ENCODE data around the gene DMD. TPM values are rescaled to one million over a fixed set of nuclear protein-coding genes. Genes with fewer than 3 reads are reported as not detected.
"Not testable (repeated sequence)": the region's sequence is repeated elsewhere in the genome, so short reads cannot be mapped to it uniquely, and the experiment has no call there.

Gene DMD
- total RNA-seq, 2 experiments from 2014 or later = 0.20 to 0.47 TPM

- Histone ChIP-seq H3K4me1 (ENCODE audit: insufficient read depth, low read length) (no peaks in the 10 kb centered on the region), H3K36me3 (ENCODE audit: insufficient read depth, low read length) (no peaks in the 10 kb centered on the region), H3K9me3 (ENCODE audit: control insufficient read depth in 1 of 2, insufficient read depth in 1 of 2, low read length in 2 of 2) (no peaks in the 10 kb centered on the region), H3K27ac (ENCODE audit: low read depth in 1 of 2, low read length in 2 of 2) (no peak overlapping the region), H3K4me3 (ENCODE audit: low read length) (no peak overlapping the region), H3K27me3 (ENCODE audit: control insufficient read depth in 1 of 2, insufficient read depth in 2 of 2, low read length in 2 of 2) (no peaks in the 10 kb centered on the region)
- H3K27me3 Mint-ChIP-seq = no peaks in the 10 kb centered on the region
- no peak for TF ChIP-seq CTCF (IDR thresholded peaks at IDR 0.05)
- intact Hi-C loops (cut with DNase I, micrococcal nuclease) = no loop called here
- no peak overlapping the region for H3K4me3 Mint-ChIP-seq
- H3K36me3 Mint-ChIP-seq (ENCODE audit: low read depth) = no peaks in the 10 kb centered on the region
- ATAC-seq (ENCODE audit: poor library complexity) = no peak
- H3K9me3 Mint-ChIP-seq = no peaks in the 10 kb centered on the region
- no peaks in the 10 kb centered on the region for H3K4me1 Mint-ChIP-seq (ENCODE audit: low read depth)
- ChIA-PET POLR2A (no interaction called here), CTCF (no interaction called here)
- no peak for DNase-seq
- no peak overlapping the region for H3K27ac Mint-ChIP-seq
Measured at GRCh38 chrX:31471229-31471628, 1740.1 kb downstream of the DMD start.

GRCh38 chrX:31470753-31471152 lies 1740.6 kb downstream of the DMD start:
- CTCF ChIA-PET, H3K9me3 Mint-ChIP-seq: not testable (repeated sequence)

GRCh38 chrX:31464306-31464915 lies 1746.9 kb downstream of the DMD start:
- ChIA-PET CTCF (no interaction called here), POLR2A (no interaction called here)
- intact Hi-C loops (cut with DNase I, micrococcal nuclease) = no loop called here
- no peaks in the 10 kb centered on the region for H3K9me3 ChIP-seq (ENCODE audit: control insufficient read depth in 1 of 2, insufficient read depth in 1 of 2, low read length in 2 of 2)
- no peak for TF ChIP-seq CTCF (IDR thresholded peaks at IDR 0.05)
- H3K27ac Mint-ChIP-seq = no peak overlapping the region
- no peaks in the 10 kb centered on the region for H3K4me1 ChIP-seq (ENCODE audit: insufficient read depth, low read length)
- H3K27me3 Mint-ChIP-seq = no peaks in the 10 kb centered on the region
- H3K9me3 Mint-ChIP-seq = no peaks in the 10 kb centered on the region
- no peak for DNase-seq
- H3K4me3 ChIP-seq (ENCODE audit: low read length) = no peak overlapping the region
- H3K36me3 Mint-ChIP-seq (ENCODE audit: low read depth) = no peaks in the 10 kb centered on the region
- no peaks in the 10 kb centered on the region for H3K4me1 Mint-ChIP-seq (ENCODE audit: low read depth)
- H3K27ac ChIP-seq (ENCODE audit: low read depth in 1 of 2, low read length in 2 of 2) = no peak overlapping the region
- no peak overlapping the region for H3K4me3 Mint-ChIP-seq
- no peaks in the 10 kb centered on the region for H3K36me3 ChIP-seq (ENCODE audit: insufficient read depth, low read length)
- H3K27me3 ChIP-seq (ENCODE audit: control insufficient read depth in 1 of 2, insufficient read depth in 2 of 2, low read length in 2 of 2) = no peaks in the 10 kb centered on the region
- no peak for ATAC-seq (ENCODE audit: poor library complexity)

More at GRCh38 chrX:31470753-31471152, 1740.6 kb downstream of the DMD start:
- H3K27ac Mint-ChIP-seq; H3K4me3 ChIP-seq (ENCODE audit: low read length); intact Hi-C loops (cut with DNase I, micrococcal nuclease); H3K36me3 Mint-ChIP-seq (ENCODE audit: low read depth); DNase-seq; POLR2A ChIA-PET; H3K9me3 ChIP-seq (ENCODE audit: control insufficient read depth in 1 of 2, insufficient read depth in 1 of 2, low read length in 2 of 2); H3K4me1 Mint-ChIP-seq (ENCODE audit: low read depth); H3K36me3 ChIP-seq (ENCODE audit: insufficient read depth, low read length); H3K4me1 ChIP-seq (ENCODE audit: insufficient read depth, low read length); H3K27me3 ChIP-seq (ENCODE audit: control insufficient read depth in 1 of 2, insufficient read depth in 2 of 2, low read length in 2 of 2); H3K4me3 Mint-ChIP-seq; H3K27ac ChIP-seq (ENCODE audit: low read depth in 1 of 2, low read length in 2 of 2); ATAC-seq (ENCODE audit: poor library complexity); H3K27me3 Mint-ChIP-seq: not testable (repeated sequence)

GRCh38 chrX:31461266-31461665 lies 1750.1 kb downstream of the DMD start:
- Mint-ChIP-seq H3K4me3 (no peak overlapping the region), H3K36me3 (ENCODE audit: low read depth) (no peaks in the 10 kb centered on the region), H3K9me3 (no peaks in the 10 kb centered on the region), H3K27ac (no peak overlapping the region), H3K27me3 (no peaks in the 10 kb centered on the region), H3K4me1 (ENCODE audit: low read depth) (no peaks in the 10 kb centered on the region)
- Histone ChIP-seq H3K27ac (ENCODE audit: low read depth in 1 of 2, low read length in 2 of 2) (no peak overlapping the region), H3K36me3 (ENCODE audit: insufficient read depth, low read length) (no peaks in the 10 kb centered on the region), H3K27me3 (ENCODE audit: control insufficient read depth in 1 of 2, insufficient read depth in 2 of 2, low read length in 2 of 2) (no peaks in the 10 kb centered on the region), H3K4me3 (ENCODE audit: low read length) (no peak overlapping the region), H3K4me1 (ENCODE audit: insufficient read depth, low read length) (no peaks in the 10 kb centered on the region), H3K9me3 (ENCODE audit: control insufficient read depth in 1 of 2, insufficient read depth in 1 of 2, low read length in 2 of 2) (no peaks in the 10 kb centered on the region)
- intact Hi-C loops (cut with DNase I, micrococcal nuclease) = no loop called here
- DNase-seq (no peak), ATAC-seq (ENCODE audit: poor library complexity) (no peak)
- POLR2A ChIA-PET = no interaction called here
- TF ChIP-seq CTCF (IDR thresholded peaks at IDR 0.05) = no peak
- CTCF ChIA-PET = no interaction called here

Measured in CD4-positive, alpha-beta T cell (primary cell).